Keratinocyte (primary cell): ENCODE data around the gene AP1M1.

Source experiments
- CTCF ChIP-seq, 3 experiments: IDR thresholded peaks in 1 of 3; conservative IDR thresholded peaks in 1 of 3; optimal IDR thresholded peaks in 1 of 3; 2 replicates in 2 of 3; 3 replicates in 1 of 3; pipeline versions ENCODE3 to v1.5.1; 2011; ENCODE audit warnings: low read length in 3 of 3, mild to moderate bottlenecking in 3 of 3, moderate library complexity in 2 of 3, control low read depth in 1 of 3, inconsistent platforms in 1 of 3; ENCODE audit not compliant: insufficient read depth in 2 of 3; ENCODE audit errors: extremely low read depth in 1 of 3
- EZH2 ChIP-seq: IDR thresholded peaks from one replicate; pipeline ENCODE4 v1.6.1; 2012; ENCODE audit warnings: inconsistent platforms, mild to moderate bottlenecking, low read length, moderate library complexity

- no peak for TF ChIP-seq CTCF (optimal IDR thresholded peaks at IDR 0.05 in 1 of 3, IDR thresholded peaks at IDR 0.05 in 1 of 3, conservative IDR thresholded peaks at IDR 0.05 in 1 of 3; ENCODE audit: extremely low read depth in 1 of 3, insufficient read depth in 2 of 3, low read length in 3 of 3)
- no peak for TF ChIP-seq EZH2
These were observed 10.5 kb downstream of the AP1M1 start for GRCh38 chr19:16208064-16208759.
